IPS DF 6.9 (cell line): ENCODE measurements around the gene DNAJC6.
"Not testable (repeated sequence)": the region's sequence is repeated elsewhere in the genome, so short reads cannot be mapped to it uniquely, and the experiment has no call there.

Experiments
- DNase-seq: peaks from one replicate; pipeline ENCODE4 v3.0.0-alpha.2; 2013; ENCODE audit warnings: low read depth, low spot score
- H3K27ac ChIP-seq: one replicate; pipeline ENCODE4 v1.5.1; 2013; ENCODE audit warnings: low read length, control low read depth
- H3K27me3 ChIP-seq: 2 replicates; pipeline ENCODE4 v1.6.1; 2013; ENCODE audit warnings: mild to moderate bottlenecking, low read length; ENCODE audit not compliant: control insufficient read depth, insufficient read depth
- H3K36me3 ChIP-seq: 2 replicates; pipeline ENCODE4 v1.6.1; 2013; ENCODE audit warnings: low read length; ENCODE audit not compliant: control insufficient read depth, insufficient read depth
- H3K4me1 ChIP-seq: 2 replicates; pipeline ENCODE4 v1.6.1; 2013; ENCODE audit warnings: low read length; ENCODE audit not compliant: control insufficient read depth, insufficient read depth
- H3K4me3 ChIP-seq: 2 replicates; pipeline ENCODE4 v1.5.1; 2013; ENCODE audit warnings: mild to moderate bottlenecking, low read length
- H3K9me3 ChIP-seq: 2 replicates; pipeline ENCODE4 v1.6.1; 2013; ENCODE audit warnings: low read length, inconsistent platforms; ENCODE audit not compliant: control insufficient read depth, insufficient read depth
- WGBS: extraction: QIAGEN DNeasy Blood & Tissue Kit; methylation state at CpG from one replicate; pipeline ENCODE4 v1.1.7; 2013; ENCODE audit warnings: mixed read lengths, missing lambda C conversion rate; ENCODE audit not compliant: insufficient read length, insufficient coverage; 5-methylcytosine and 5-hydroxymethylcytosine counted together

The DNAJC6 gene

GRCh38 chr1:65378247-65378946 is 69.1 kb downstream of the DNAJC6 start:
- no peaks in the 10 kb centered on the region for H3K27me3 ChIP-seq
- no CpG with 5 or more reads among the region's 2 CpGs for WGBS
- no peaks in the 10 kb centered on the region for H3K9me3 ChIP-seq
- H3K36me3 ChIP-seq = no peaks in the 10 kb centered on the region
- no peak overlapping the region for H3K27ac ChIP-seq
- no peak for DNase-seq
- no peak overlapping the region for H3K4me3 ChIP-seq
- no peaks in the 10 kb centered on the region for H3K4me1 ChIP-seq

GRCh38 chr1:65384426-65384825 is 75.1 kb downstream of the DNAJC6 start:
- WGBS = no CpG with 5 or more reads among the region's 5 CpGs
- H3K36me3 ChIP-seq, H3K4me3 ChIP-seq, H3K27ac ChIP-seq, H3K9me3 ChIP-seq, H3K27me3 ChIP-seq, DNase-seq, H3K4me1 ChIP-seq: not testable (repeated sequence)

- Histone ChIP-seq H3K9me3 (no peaks in the 10 kb centered on the region), H3K36me3 (no peaks in the 10 kb centered on the region), H3K4me3 (no peak overlapping the region), H3K27ac (no peak overlapping the region), H3K27me3 (no peaks in the 10 kb centered on the region), H3K4me1 (no peaks in the 10 kb centered on the region)
- DNase-seq = no peak
- WGBS = no CpG with 5 or more reads among the region's 3 CpGs
Observed at GRCh38 chr1:65386439-65386838, 77.1 kb downstream of the DNAJC6 start.

- Histone ChIP-seq H3K27ac (no peak overlapping the region), H3K36me3 (no peaks in the 10 kb centered on the region), H3K4me3 (no peak overlapping the region), H3K27me3 (no peaks in the 10 kb centered on the region), H3K9me3 (no peaks in the 10 kb centered on the region), H3K4me1 (no peaks in the 10 kb centered on the region)
- WGBS = no CpG with 5 or more reads among the region's 2 CpGs
- no peak for DNase-seq
Observed at GRCh38 chr1:65387821-65388220, 78.5 kb downstream of the DNAJC6 start.

- Histone ChIP-seq H3K27ac (no peak overlapping the region), H3K36me3 (no peaks in the 10 kb centered on the region), H3K27me3 (no peaks in the 10 kb centered on the region), H3K9me3 (no peaks in the 10 kb centered on the region), H3K4me3 (no peak overlapping the region), H3K4me1 (no peaks in the 10 kb centered on the region)
- DNase-seq = no peak
- no CpG with 5 or more reads among the region's 3 CpGs for WGBS
Observed at GRCh38 chr1:65388908-65389695, 79.8 kb downstream of the DNAJC6 start.

- Histone ChIP-seq H3K4me3 (no peak overlapping the region), H3K36me3 (no peaks in the 10 kb centered on the region), H3K27ac (no peak overlapping the region), H3K4me1 (no peaks in the 10 kb centered on the region), H3K9me3 (no peaks in the 10 kb centered on the region; the same call in 1 of the 2 replicates), H3K27me3 (no peaks in the 10 kb centered on the region)
- DNase-seq = no peak
- WGBS = no CpG with 5 or more reads among the region's 7 CpGs
Observed at GRCh38 chr1:65392497-65392896, 83.2 kb downstream of the DNAJC6 start.

- no peaks in the 10 kb centered on the region for H3K27me3 ChIP-seq
- no peaks in the 10 kb centered on the region for H3K4me1 ChIP-seq
- no peak overlapping the region for H3K27ac ChIP-seq
- H3K9me3 ChIP-seq = no peaks in the 10 kb centered on the region; the same call in 1 of the 2 replicates
- H3K4me3 ChIP-seq = no peak overlapping the region
- no peak for DNase-seq
- H3K36me3 ChIP-seq = no peaks in the 10 kb centered on the region
- no CpG with 5 or more reads among the region's 2 CpGs for WGBS
Observed at GRCh38 chr1:65393347-65393746, 84.0 kb downstream of the DNAJC6 start.

GRCh38 chr1:65393928-65394327 is 84.6 kb downstream of the DNAJC6 start:
- Histone ChIP-seq H3K36me3 (no peaks in the 10 kb centered on the region), H3K27ac (no peak overlapping the region), H3K9me3 (no peaks in the 10 kb centered on the region; the same call in 1 of the 2 replicates), H3K4me1 (no peaks in the 10 kb centered on the region), H3K27me3 (no peaks in the 10 kb centered on the region), H3K4me3 (no peak overlapping the region)
- DNase-seq = no peak
- WGBS = no CpG with 5 or more reads among the region's 1 CpG

GRCh38 chr1:65395887-65396612 is 86.7 kb downstream of the DNAJC6 start:
- Histone ChIP-seq H3K4me1 (no peaks in the 10 kb centered on the region), H3K27me3 (no peaks in the 10 kb centered on the region), H3K27ac (no peak overlapping the region), H3K4me3 (no peak overlapping the region), H3K36me3 (no peaks in the 10 kb centered on the region), H3K9me3 (no peaks in the 10 kb centered on the region; the same call in 1 of the 2 replicates)
- DNase-seq = no peak
- WGBS = no CpG with 5 or more reads among the region's 3 CpGs

- Histone ChIP-seq H3K9me3 (no peaks in the 10 kb centered on the region; the same call in 1 of the 2 replicates), H3K27me3 (no peaks in the 10 kb centered on the region), H3K36me3 (no peaks in the 10 kb centered on the region), H3K4me1 (no peaks in the 10 kb centered on the region), H3K27ac (no peak overlapping the region), H3K4me3 (no peak overlapping the region)
- no CpG with 5 or more reads among the region's 1 CpG for WGBS
- no peak for DNase-seq
Observed at GRCh38 chr1:65398083-65398482, 88.7 kb downstream of the DNAJC6 start.
